Activated CD8-positive, alpha-beta memory T cell treated with anti-CD3 and anti-CD28 coated beads for 36 hours (primary cell): ENCODE results near the gene LRRN4CL. TPM values are rescaled to one million over a fixed set of nuclear protein-coding genes. Genes with fewer than 3 reads are reported as not detected.

Source experiments
- CTCF ChIA-PET: fragments of 350-600 bp; sonication (Branson Sonifier 250); formaldehyde crosslinking; loops from one replicate; lab custom pipeline; 2021; ENCODE audit warnings: antibody characterized with exemption; lab: Charles Lee
- POLR2A ChIA-PET: fragments of 350-600 bp; sonication (Branson Sonifier 250); formaldehyde crosslinking; loops from one replicate; lab custom pipeline; 2021; ENCODE audit warnings: antibody characterized with exemption; lab: Charles Lee
- total RNA-seq, 2 experiments: library from RNA; stranded (reverse); gene quantifications; one replicate each; pipeline ENCODE4 v1.2.3, GENCODE V29; 2021

Gene LRRN4CL
- total RNA-seq, 2 experiments from 2014 or later, result 0.10 to 0.13 TPM

- CTCF ChIA-PET, result interaction anchor here (1.0 to 1.6 kb wide), 4 partner anchors 11 to 117 kb away, joined by 3 to 8 read pairs (median 4); partner anchors contain the start of gene INTS5
Observed at GRCh38 chr11:62669420-62670161, 19.7 kb downstream of the LRRN4CL start.

DNA sequence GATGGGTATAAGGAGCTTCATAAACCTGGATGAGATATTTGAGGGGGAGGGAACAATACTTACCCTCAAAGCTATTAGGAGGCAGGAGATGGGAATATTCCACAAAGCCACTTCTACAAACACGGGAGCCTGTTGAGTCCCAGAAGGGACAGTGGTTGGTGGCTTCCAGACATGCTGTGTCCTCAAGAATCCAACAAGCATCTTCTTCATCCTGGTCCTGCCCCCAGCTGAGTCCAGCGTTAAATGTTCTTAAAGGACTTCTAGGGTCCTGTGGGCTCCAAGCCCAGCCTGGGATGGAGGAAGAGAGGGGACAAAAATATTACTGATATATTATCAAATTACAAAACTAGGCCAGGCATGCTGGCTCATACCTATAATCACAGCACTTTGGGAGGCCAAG is 21.9 kb downstream of the LRRN4CL start:
- ChIA-PET POLR2A (interaction anchor here (1.0 to 4.0 kb wide), 3 partner anchors 20 to 76 kb away, joined by 3 to 45 read pairs (median 5); partner anchors contain the start of genes GANAB, MTA2 and TUT1), CTCF (interaction anchor here (0.5 to 1.6 kb wide), 4 partner anchors 56 to 243 kb away, joined by 3 to 4 read pairs (median 4); no protein-coding TSS in a partner anchor)

More at GRCh38 chr11:62669420-62670161, 19.7 kb downstream of the LRRN4CL start:
- POLR2A ChIA-PET, result interaction anchor here (1.0 to 1.2 kb wide), 2 partner anchors 17 to 34 kb away, joined by 3 to 4 read pairs; partner anchors contain the start of gene INTS5

DNA sequence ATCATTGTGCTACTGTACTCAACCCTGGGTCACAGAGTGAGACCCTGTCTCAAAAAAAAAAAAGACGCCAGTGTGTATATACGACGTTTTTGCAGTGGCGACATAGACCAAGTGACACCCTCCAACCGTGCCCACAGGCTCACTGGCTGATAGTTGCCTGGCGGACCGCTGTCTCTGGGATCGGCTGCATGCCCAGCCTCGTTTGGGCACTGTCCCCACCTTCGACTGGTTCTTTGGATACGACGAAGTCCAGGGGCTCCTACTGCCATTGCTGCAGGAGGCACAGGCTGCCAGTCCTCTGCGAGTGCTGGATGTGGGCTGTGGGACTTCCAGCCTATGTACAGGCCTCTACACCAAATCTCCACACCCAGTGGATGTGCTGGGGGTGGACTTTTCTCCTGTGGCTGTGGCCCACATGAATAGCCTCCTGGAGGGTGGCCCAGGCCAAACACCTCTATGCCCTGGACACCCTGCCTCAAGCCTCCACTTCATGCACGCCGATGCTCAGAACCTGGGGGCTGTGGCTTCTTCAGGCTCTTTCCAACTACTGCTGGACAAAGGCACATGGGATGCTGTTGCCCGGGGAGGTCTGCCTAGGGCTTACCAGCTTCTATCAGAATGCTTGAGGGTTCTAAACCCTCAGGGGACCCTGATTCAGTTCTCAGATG is 22.9 kb downstream of the LRRN4CL start:
- ChIA-PET CTCF (interaction anchor here (1.0 to 2.0 kb wide), 5 partner anchors 12 to 75 kb away, joined by 3 to 10 read pairs (median 8); partner anchors contain the start of genes GANAB, INTS5, TUT1 and UBXN1), POLR2A (interaction anchor here (0.5 to 4.0 kb wide), 11 partner anchors 19 to 177 kb away, joined by 3 to 45 read pairs (median 7); partner anchors contain the start of genes B3GAT3, EEF1G, EML3 and GANAB)

DNA sequence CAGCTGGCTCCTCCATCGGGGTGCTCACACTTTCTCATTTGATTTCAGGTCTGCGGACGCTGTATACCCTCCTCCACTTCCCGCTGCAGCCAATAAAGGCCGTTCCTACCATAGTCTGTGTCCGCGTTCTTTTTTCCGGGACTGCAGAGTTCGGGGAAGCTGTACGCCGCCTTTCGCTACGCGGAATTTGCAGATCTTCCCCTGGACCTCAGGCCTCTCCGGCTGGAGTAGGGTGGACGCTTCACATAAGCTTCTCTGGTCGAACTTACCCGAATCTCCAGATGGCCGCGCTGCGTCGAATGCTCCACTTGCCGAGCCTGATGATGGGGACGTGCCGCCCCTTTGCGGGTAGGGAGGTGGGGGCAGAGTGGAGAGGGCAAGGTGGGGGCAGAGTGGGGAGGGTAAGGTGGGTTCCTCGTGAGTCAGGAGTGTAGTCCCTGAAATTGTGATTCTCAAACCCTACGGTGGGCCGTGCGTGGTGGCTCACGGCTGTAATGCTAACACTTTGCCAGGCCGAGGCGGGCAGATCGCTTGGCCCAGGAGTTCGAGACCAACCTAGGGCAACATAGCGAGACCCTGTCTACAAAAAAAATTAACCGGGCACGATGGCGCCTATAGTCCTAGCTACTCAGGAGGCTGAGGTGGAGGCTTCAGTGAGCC is 23.6 kb downstream of the LRRN4CL start:
- ChIA-PET POLR2A (interaction anchor here (0.7 to 4.0 kb wide), 29 partner anchors 8 to 190 kb away, joined by 3 to 45 read pairs (median 5); partner anchors contain the start of genes B3GAT3, EEF1G, EML3 and GANAB), CTCF (interaction anchor here (0.6 to 2.0 kb wide), 12 partner anchors 8 to 241 kb away, joined by 3 to 10 read pairs (median 4); partner anchors contain the start of genes B3GAT3, GANAB, INTS5 and TUT1)

GRCh38 chr11:62665075-62665598 is 24.2 kb downstream of the LRRN4CL start, which contains the start of the genes C11orf98 and CSKMT:
Gene C11orf98 (minus strand): TSS chr11:62665210. CDS start chr11:62665169, 41 bp downstream.
Gene CSKMT (plus strand): TSS chr11:62665312. CDS start chr11:62665880, 568 bp downstream.
- ChIA-PET CTCF (interaction anchor here (0.6 to 2.0 kb wide), 13 partner anchors 9 to 241 kb away, joined by 3 to 10 read pairs (median 4); partner anchors contain the start of genes B3GAT3, GANAB, INTS5 and TUT1), POLR2A (interaction anchor here (0.5 to 4.0 kb wide), 33 partner anchors 8 to 997 kb away, joined by 3 to 45 read pairs (median 5); partner anchors contain the start of genes B3GAT3, EEF1G, EML3 and GANAB)

GRCh38 chr11:62664405-62665074 is 24.8 kb downstream of the LRRN4CL start:
- ChIA-PET POLR2A (interaction anchor here (0.5 to 4.0 kb wide), 34 partner anchors 9 to 997 kb away, joined by 3 to 45 read pairs (median 5); partner anchors contain the start of genes B3GAT3, EEF1G, EML3 and GANAB), CTCF (interaction anchor here (0.6 to 2.0 kb wide), 14 partner anchors 9 to 240 kb away, joined by 3 to 10 read pairs (median 4); partner anchors contain the start of genes B3GAT3, GANAB, INTS5 and TUT1)

GRCh38 chr11:62656796-62657429 is 32.4 kb downstream of the LRRN4CL start:
- ChIA-PET CTCF (interaction anchor here (0.9 to 1.2 kb wide), 2 partner anchors 9 to 12 kb away, joined by 3 read pairs; no protein-coding TSS in a partner anchor), POLR2A (interaction anchor here (0.5 to 2.4 kb wide), 2 partner anchors 8 to 11 kb away, joined by 3 to 12 read pairs; partner anchors contain the start of genes C11orf98 and CSKMT)

DNA sequence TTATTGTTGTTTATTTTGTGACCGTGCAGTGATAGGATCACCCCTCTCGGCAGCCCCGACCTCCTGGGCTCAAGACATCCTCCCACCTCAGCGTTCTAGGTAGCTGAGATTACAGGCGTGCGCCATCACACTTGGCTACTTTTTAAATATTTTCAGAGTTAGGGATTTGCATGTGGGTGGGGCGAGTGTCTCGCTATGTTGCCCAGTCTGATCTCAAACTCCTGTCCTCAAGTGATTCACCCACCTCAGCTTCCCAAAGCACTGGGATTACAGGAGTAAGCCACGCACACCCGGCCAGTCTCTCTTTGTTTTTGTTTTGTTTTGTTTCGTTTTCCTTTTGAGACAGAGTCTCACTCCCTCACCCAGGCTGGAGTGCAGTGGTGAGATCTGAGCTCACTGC is 35.0 kb downstream of the LRRN4CL start:
- ChIA-PET CTCF (interaction anchor here (0.6 to 0.9 kb wide), 2 partner anchors 19 to 43 kb away, joined by 3 to 4 read pairs; no protein-coding TSS in a partner anchor), POLR2A (interaction anchor here (0.6 to 1.3 kb wide), 3 partner anchors 13 to 686 kb away, joined by 3 to 5 read pairs (median 4); no protein-coding TSS in a partner anchor)

DNA sequence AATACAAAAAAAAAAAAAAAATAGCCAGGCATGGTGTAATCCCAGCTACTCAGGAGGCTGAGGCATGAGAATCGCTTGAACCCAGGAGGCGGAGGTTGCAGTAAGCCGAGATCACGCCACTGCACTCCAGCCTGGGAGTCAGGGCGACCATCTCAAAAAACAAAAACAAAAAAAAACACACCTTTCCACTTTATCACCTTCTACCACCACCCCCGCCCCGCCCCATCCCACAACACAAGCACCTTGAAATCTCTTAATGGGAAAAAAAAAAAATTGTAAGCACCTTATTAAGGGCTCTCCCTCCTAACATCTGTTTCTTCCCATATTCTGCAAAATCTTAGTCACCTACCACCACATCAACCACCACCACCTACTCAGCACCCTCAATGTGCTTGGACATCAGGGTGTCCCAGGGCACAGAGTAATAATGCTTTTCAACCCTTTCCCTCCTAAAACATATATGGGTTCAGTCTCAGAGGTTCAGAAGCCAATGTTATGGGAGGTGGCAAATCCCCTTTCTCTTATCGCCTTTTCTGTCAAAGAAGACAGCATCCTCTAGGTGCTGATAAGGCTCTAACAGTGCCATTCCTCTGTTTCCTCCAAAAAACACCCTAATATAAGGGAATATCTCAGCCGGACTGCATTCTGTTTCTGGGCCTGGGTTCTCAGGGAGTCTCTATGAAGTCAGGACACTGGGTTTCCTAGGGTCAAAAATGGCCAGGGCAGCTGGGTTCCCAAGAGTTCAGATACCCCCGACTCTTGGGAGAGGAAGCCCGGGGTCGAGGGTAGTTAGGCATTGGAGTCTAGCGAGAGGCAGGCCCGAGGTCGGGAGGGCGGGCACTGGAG is 36.9 kb downstream of the LRRN4CL start:
- CTCF ChIA-PET, result interaction anchor here (0.8 to 1.0 kb wide), 5 partner anchors 11 to 60 kb away, joined by 3 to 8 read pairs (median 3); partner anchors contain the start of genes B3GAT3, C11orf98 and CSKMT
- POLR2A ChIA-PET, result interaction anchor here (1.0 to 1.4 kb wide), 7 partner anchors 10 to 225 kb away, joined by 4 to 19 read pairs (median 5); partner anchors contain the start of genes B3GAT3, C11orf98, CSKMT and LBHD1

GRCh38 chr11:62650283-62650682 is 39.0 kb downstream of the LRRN4CL start:
- POLR2A ChIA-PET, result interaction anchor here (5.1 kb wide), 1 partner anchor 16 kb away, joined by 45 read pairs; the partner anchor contains the start of genes C11orf98 and CSKMT
- CTCF ChIA-PET, result interaction anchor here (0.6 to 1.6 kb wide), 3 partner anchors 15 to 57 kb away, joined by 3 to 5 read pairs (median 3); partner anchors contain the start of genes C11orf98, CSKMT, LBHD1 and UQCC3

- ChIA-PET POLR2A (interaction anchor here (5.1 kb wide), 1 partner anchor 17 kb away, joined by 45 read pairs; the partner anchor contains the start of genes C11orf98 and CSKMT), CTCF (interaction anchor here (1.3 to 2.1 kb wide), 3 partner anchors 38 to 58 kb away, joined by 4 to 6 read pairs (median 5); partner anchors contain the start of gene TUT1)
Observed at GRCh38 chr11:62649486-62649885, 39.8 kb downstream of the LRRN4CL start.

GRCh38 chr11:62648967-62649364 is 40.4 kb downstream of the LRRN4CL start:
- ChIA-PET CTCF (interaction anchor here (1.3 to 2.1 kb wide), 3 partner anchors 37 to 57 kb away, joined by 4 to 6 read pairs (median 5); partner anchors contain the start of gene TUT1), POLR2A (interaction anchor here (0.6 to 5.1 kb wide), 2 partner anchors 17 to 53 kb away, joined by 3 to 45 read pairs; partner anchors contain the start of genes C11orf98 and CSKMT)

- ChIA-PET CTCF (interaction anchor here (0.9 to 2.1 kb wide), 4 partner anchors 9 to 57 kb away, joined by 3 to 6 read pairs (median 4); partner anchors contain the start of gene TUT1), POLR2A (interaction anchor here (0.6 to 5.1 kb wide), 2 partner anchors 18 to 54 kb away, joined by 3 to 45 read pairs; partner anchors contain the start of genes C11orf98 and CSKMT)
Observed at GRCh38 chr11:62648185-62648966, 41.0 kb downstream of the LRRN4CL start.
